K562 (cell line): ENCODE measurements around the gene TXK. TPM values are rescaled to one million over a fixed set of nuclear protein-coding genes. Genes with fewer than 3 reads are reported as not detected.

Experiments
- CBX5 ChIP-seq: IDR thresholded peaks from 2 replicates; pipeline ENCODE4 v1.6.1; 2014; ENCODE audit warnings: low read depth, borderline replicate concordance
- ELK3 ChIP-seq: fragments of 450-650 bp; formaldehyde crosslinking; IDR thresholded peaks from 2 replicates; pipeline ENCODE4 v1.4.0; 2020; ENCODE audit warnings: mild to moderate bottlenecking
- EWSR1 ChIP-seq: fragments of 450-650 bp; IDR thresholded peaks from 2 replicates; pipeline ENCODE4 v1.6.1; 2018; ENCODE audit warnings: borderline replicate concordance, mild to moderate bottlenecking, low read depth, moderate library complexity; ENCODE audit not compliant: partially characterized antibody
- NFXL1 ChIP-seq: fragments of 450-650 bp; formaldehyde crosslinking; IDR thresholded peaks from 2 replicates; pipeline ENCODE4 v1.4.0; 2021; ENCODE audit warnings: mild to moderate bottlenecking
- PURB ChIP-seq: sonication (generic); formaldehyde crosslinking; IDR thresholded peaks from 2 replicates; pipeline ENCODE4 v1.9.0; 2021; ENCODE audit warnings: low read depth, mild to moderate bottlenecking, missing genetic modification reagents
- STAG1 ChIP-seq: sonication (generic); formaldehyde crosslinking; IDR thresholded peaks from 2 replicates; pipeline ENCODE4 v1.5.0; 2020; ENCODE audit warnings: missing genetic modification reagents, borderline replicate concordance
- THRB ChIP-seq: fragments of 450-650 bp; formaldehyde crosslinking; conservative IDR thresholded peaks from 2 replicates; pipeline ENCODE4 v1.4.0; 2022; ENCODE audit warnings: mild to moderate bottlenecking, missing genetic modification characterization
- ZEB2 ChIP-seq: fragments of 450-650 bp; IDR thresholded peaks from 2 replicates; pipeline ENCODE4 v1.6.1; 2016
- ZNF133 ChIP-seq: fragments of 250-450 bp; sonication (Bioruptor Pico); IDR thresholded peaks from 2 replicates; pipeline ENCODE4 v1.4.0; 2020; ENCODE audit warnings: mild to moderate bottlenecking
- ZNF583 ChIP-seq: fragments of 250-450 bp; sonication (Bioruptor Pico); IDR thresholded peaks from 2 replicates; pipeline ENCODE4 v1.4.0; 2020
- ZNF609 ChIP-seq: sonication (generic); formaldehyde crosslinking; IDR thresholded peaks from 2 replicates; pipeline ENCODE4 v1.8.1; 2023; ENCODE audit warnings: missing genetic modification reagents, mild to moderate bottlenecking, borderline replicate concordance
- polyA plus RNA-seq, 8 experiments: library from polyadenylated mRNA; depleted of rRNA in 4 of 8; stranded (reverse) in 5 of 8; unstranded in 3 of 8; fragments of >200 nt; fragmentation: Nextera tagmentation in 2 of 8; fragmentation: Illumina TruSeq in 1 of 8; extraction: Ambion mirVana in 2 of 8; extraction: Trizol in 1 of 8; gene quantifications; 2 replicates each; pipeline versions ENCODE4 v1.2.1 to v1.2.3, GENCODE V29; 2011 to 2014; ENCODE audit warnings: inconsistent platforms in 1 of 8, missing spikeins in 1 of 8
- total RNA-seq, 7 experiments: library from RNA; depleted of rRNA in 6 of 7; stranded (reverse); fragments of >200 nt in 6 of 7; fragmentation: Illumina TruSeq in 2 of 7; extraction: Trizol in 2 of 7; gene quantifications; 2 replicates each; pipeline versions ENCODE4 v1.2.1 to v1.2.3, GENCODE V29; 2011 to 2021; ENCODE audit warnings: low replicate concordance in 1 of 7

TXK gene
- total and polyA plus RNA-seq, 9 of the 15 experiments (the other 6 are each of a cell fraction or from before 2014, with no cell fraction given) = 0.24 to 1.1 (median 0.45) TPM; not detected in 1

- TF ChIP-seq ZNF609 (CRISPR knock-in tag) = no peak
- TF ChIP-seq PURB (CRISPR knock-in tag) = no peak
- no peak for TF ChIP-seq STAG1
- TF ChIP-seq ZNF133 (CRISPR knock-in tag) = no peak
- no peak for TF ChIP-seq NFXL1 (CRISPR knock-in tag)
- TF ChIP-seq ZEB2 = no peak
- no peak for TF ChIP-seq CBX5
- no peak for TF ChIP-seq THRB
- TF ChIP-seq ZNF583 (CRISPR knock-in tag) = no peak
- no peak for TF ChIP-seq EWSR1
- no peak for TF ChIP-seq ELK3
Measured at GRCh38 chr4:48175806-48176205, 41.8 kb upstream of the TXK start (continued).
